ENCODE results near the gene PDE3A.

DNA sequence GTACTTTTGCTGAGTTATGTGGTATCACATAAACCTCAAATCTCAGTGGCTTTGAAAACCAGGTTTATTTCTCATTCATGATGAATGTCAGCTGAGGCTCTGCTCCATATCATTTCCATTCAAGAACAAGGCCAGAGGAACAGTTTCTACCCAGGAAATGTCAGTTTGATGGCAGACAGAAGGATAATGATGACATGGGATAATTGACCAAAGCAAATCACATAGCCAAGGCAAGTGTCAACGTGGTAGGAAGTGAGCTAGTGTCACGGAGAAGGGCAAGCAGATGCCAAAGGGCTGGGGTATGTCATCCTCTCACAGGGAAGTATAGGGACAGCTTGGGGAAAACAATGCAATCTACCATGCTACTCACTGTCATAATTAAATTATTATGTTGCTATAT lies 12.3 kb upstream of the PDE3A start:
- TF ChIP-seq, protein P1, sequence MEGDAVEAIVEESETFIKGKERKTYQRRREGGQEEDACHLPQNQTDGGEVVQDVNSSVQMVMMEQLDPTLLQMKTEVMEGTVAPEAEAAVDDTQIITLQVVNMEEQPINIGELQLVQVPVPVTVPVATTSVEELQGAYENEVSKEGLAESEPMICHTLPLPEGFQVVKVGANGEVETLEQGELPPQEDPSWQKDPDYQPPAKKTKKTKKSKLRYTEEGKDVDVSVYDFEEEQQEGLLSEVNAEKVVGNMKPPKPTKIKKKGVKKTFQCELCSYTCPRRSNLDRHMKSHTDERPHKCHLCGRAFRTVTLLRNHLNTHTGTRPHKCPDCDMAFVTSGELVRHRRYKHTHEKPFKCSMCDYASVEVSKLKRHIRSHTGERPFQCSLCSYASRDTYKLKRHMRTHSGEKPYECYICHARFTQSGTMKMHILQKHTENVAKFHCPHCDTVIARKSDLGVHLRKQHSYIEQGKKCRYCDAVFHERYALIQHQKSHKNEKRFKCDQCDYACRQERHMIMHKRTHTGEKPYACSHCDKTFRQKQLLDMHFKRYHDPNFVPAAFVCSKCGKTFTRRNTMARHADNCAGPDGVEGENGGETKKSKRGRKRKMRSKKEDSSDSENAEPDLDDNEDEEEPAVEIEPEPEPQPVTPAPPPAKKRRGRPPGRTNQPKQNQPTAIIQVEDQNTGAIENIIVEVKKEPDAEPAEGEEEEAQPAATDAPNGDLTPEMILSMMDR (IDR thresholded peaks at IDR 0.05; ENCODE audit: low read depth, low read length, poor library complexity, severe bottlenecking), result no peak
- TF ChIP-seq EZH2phosphoT487 (IDR thresholded peaks at IDR 0.05; ENCODE audit: borderline replicate concordance, low read length), result no peak

Data from DOHH2 (cell line).